Activated CD4-positive, CD25-positive, alpha-beta regulatory T cell treated with anti-CD3 and anti-CD28 coated beads, Interleukin-2, amount 50 U/mL, for 16 hours (primary cell): ENCODE data around the gene MTUS2.

ENCODE experiments used
- DNase-seq: peaks from one replicate; pipeline ENCODE4 v3.0.0-alpha.2; 2020; ENCODE audit warnings: low read depth, low spot score

The MTUS2 gene

GRCh38 chr13:29547153-29547552, 727.0 kb downstream of the MTUS2 start:
- no peak for DNase-seq

- DNase-seq, result no peak
Measured at GRCh38 chr13:29548722-29549121, 728.6 kb downstream of the MTUS2 start.

- DNase-seq, result no peak
Measured at GRCh38 chr13:29550430-29550988, 730.4 kb downstream of the MTUS2 start.

- DNase-seq, result no peak
Measured at GRCh38 chr13:29551214-29551613, 731.1 kb downstream of the MTUS2 start.
